ENCODE measurements around the gene ALOX5. TPM values are rescaled to one million over a fixed set of nuclear protein-coding genes. Genes with fewer than 3 reads are reported as not detected.

Gene ALOX5
- total RNA-seq, 5 donors from 2014 or later (not counting 1 experiment from before 2014, with no cell fraction given) = 13.8 to 39.8 (median 16.1) TPM

DNA sequence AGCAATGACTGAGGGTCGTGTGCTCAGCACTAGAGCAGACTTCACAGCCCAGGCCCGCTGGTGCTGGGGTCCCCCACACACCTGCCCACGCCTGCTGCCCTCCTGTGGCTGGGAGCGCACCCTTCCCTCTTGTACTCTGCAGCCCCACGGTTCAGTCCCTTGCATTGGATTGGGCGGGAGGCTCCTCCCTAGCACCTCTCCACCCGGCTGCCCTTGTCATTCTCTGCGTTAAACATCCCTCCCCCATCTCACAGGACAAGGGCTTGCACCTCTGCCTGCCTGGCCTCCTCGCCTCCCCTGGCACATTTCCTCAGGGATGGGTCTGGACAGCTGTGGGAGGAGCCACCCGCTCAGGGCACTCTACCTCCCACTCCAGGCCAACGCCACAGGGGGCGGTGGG lies 68.6 kb downstream of the ALOX5 start:
- no peak overlapping the region for H3K4me3 Mint-ChIP-seq
- Histone ChIP-seq H3K9me3 (no peaks in the 10 kb centered on the region), H3K4me3 (ENCODE audit: control insufficient read depth in 1 of 2, extremely low read depth in 1 of 2, low read length in 1 of 2) (no peak overlapping the region), H3K36me3 (ENCODE audit: control insufficient read depth in 2 of 2, extremely low read depth in 1 of 2, insufficient read depth in 1 of 2, low read length in 1 of 2) (no peaks in the 10 kb centered on the region), H3K27me3 (replicated peaks in 1 of 2; ENCODE audit: control insufficient read depth in 2 of 2, extremely low read depth in 1 of 2, insufficient read depth in 2 of 2, low read length in 1 of 2) (peaks cover 0 to 32% of the 10 kb centered on the region in 2 experiments), H3K27ac (ENCODE audit: low read length) (no peak overlapping the region), H3K4me1 (ENCODE audit: control insufficient read depth in 1 of 2, extremely low read depth in 1 of 2, insufficient read depth in 2 of 2, low read length in 2 of 2) (no peaks in the 10 kb centered on the region)
- ChIA-PET POLR2A (no interaction called here), CTCF (no interaction called here)
- H3K4me1 Mint-ChIP-seq = no peaks in the 10 kb centered on the region
- H3K9me3 Mint-ChIP-seq = no peaks in the 10 kb centered on the region
- WGBS (ENCODE audit: insufficient coverage) = 79% methylated on average over 9 of the region's 12 CpGs
- peak in 2 of 4 experiments; percentile 13 to 35 for ATAC-seq (replicated peaks in 1 of 4)
- no peak for DNase-seq
- no peaks in the 10 kb centered on the region for H3K36me3 Mint-ChIP-seq
- peaks cover 0 to 9% of the 10 kb centered on the region in 2 donors for H3K27me3 Mint-ChIP-seq
- no peak overlapping the region for H3K27ac Mint-ChIP-seq

DNA sequence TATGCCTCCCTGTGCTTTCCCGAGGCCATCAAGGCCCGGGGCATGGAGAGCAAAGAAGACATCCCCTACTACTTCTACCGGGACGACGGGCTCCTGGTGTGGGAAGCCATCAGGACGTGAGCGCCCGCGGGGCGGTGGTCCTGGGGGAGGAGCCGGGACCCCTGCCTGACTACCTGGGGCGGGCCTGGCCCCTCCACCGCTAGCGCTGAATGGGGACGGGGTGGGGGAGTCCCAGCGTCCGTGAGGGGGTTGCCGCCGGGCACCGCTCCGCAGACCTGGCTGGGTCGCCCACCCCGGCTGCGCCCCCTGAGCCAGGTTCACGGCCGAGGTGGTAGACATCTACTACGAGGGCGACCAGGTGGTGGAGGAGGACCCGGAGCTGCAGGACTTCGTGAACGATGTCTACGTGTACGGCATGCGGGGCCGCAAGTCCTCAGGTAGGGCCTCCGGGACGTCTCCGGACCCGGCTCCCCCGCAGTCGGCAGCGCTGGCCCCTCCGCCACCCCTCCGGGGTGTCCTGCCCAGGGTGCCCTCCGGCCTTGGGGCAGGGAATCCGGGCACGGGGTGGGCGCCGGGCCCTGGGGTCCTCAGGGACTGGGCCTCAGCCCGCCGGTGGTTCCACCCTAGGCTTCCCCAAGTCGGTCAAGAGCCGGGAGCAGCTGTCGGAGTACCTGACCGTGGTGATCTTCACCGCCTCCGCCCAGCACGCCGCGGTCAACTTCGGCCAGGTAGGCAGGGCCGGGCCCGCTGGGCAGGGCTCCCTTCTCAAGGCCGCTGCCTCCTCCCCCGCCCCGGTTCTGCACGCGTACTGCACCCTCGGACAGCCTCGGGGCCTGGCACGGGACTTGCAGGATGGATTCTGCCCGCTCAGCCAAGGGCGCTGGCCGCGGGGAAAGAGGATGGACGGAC lies 69.3 kb downstream of the ALOX5 start:
- DNase-seq (no peak), ATAC-seq (replicated peaks in 1 of 4) (no peak)
- ChIA-PET POLR2A (no interaction called here), CTCF (no interaction called here)
- Histone ChIP-seq H3K36me3 (ENCODE audit: control insufficient read depth in 2 of 2, extremely low read depth in 1 of 2, insufficient read depth in 1 of 2, low read length in 1 of 2) (no peaks in the 10 kb centered on the region), H3K27me3 (replicated peaks in 1 of 2; ENCODE audit: control insufficient read depth in 2 of 2, extremely low read depth in 1 of 2, insufficient read depth in 2 of 2, low read length in 1 of 2) (peaks cover 0 to 32% of the 10 kb centered on the region in 2 experiments), H3K4me1 (ENCODE audit: control insufficient read depth in 1 of 2, extremely low read depth in 1 of 2, insufficient read depth in 2 of 2, low read length in 2 of 2) (no peaks in the 10 kb centered on the region), H3K4me3 (ENCODE audit: control insufficient read depth in 1 of 2, extremely low read depth in 1 of 2, low read length in 1 of 2) (no peak overlapping the region), H3K9me3 (no peaks in the 10 kb centered on the region), H3K27ac (ENCODE audit: low read length) (no peak overlapping the region)
- no peaks in the 10 kb centered on the region for H3K4me1 Mint-ChIP-seq
- 96% methylated on average over 70 of the region's 76 CpGs for WGBS (ENCODE audit: insufficient coverage)
- peaks cover 0 to 4% of the 10 kb centered on the region in 2 donors for H3K27me3 Mint-ChIP-seq
- no peak overlapping the region for H3K27ac Mint-ChIP-seq
- no peaks in the 10 kb centered on the region for H3K36me3 Mint-ChIP-seq
- H3K9me3 Mint-ChIP-seq = no peaks in the 10 kb centered on the region
- H3K4me3 Mint-ChIP-seq = no peak overlapping the region

DNA sequence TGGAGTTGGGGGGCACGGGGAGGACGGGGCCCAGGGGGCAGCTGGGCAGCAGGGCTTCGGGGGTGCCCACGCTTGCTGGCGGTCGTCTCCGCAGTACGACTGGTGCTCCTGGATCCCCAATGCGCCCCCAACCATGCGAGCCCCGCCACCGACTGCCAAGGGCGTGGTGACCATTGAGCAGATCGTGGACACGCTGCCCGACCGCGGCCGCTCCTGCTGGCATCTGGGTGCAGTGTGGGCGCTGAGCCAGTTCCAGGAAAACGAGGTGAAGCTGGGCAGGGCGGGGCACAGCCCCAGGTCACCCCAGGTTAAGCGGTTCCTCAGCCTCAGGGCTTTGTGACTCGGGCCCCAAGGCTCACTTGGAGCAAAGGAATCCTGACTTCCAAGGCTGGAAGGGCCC lies 70.0 kb downstream of the ALOX5 start:
- Mint-ChIP-seq H3K4me3 (no peak overlapping the region), H3K36me3 (no peaks in the 10 kb centered on the region), H3K27me3 (peaks cover 0 to 2% of the 10 kb centered on the region in 2 donors), H3K27ac (no peak overlapping the region), H3K9me3 (no peaks in the 10 kb centered on the region), H3K4me1 (no peaks in the 10 kb centered on the region)
- Histone ChIP-seq H3K27ac (ENCODE audit: low read length) (no peak overlapping the region), H3K36me3 (ENCODE audit: control insufficient read depth in 2 of 2, extremely low read depth in 1 of 2, insufficient read depth in 1 of 2, low read length in 1 of 2) (no peaks in the 10 kb centered on the region), H3K9me3 (no peaks in the 10 kb centered on the region), H3K4me3 (ENCODE audit: control insufficient read depth in 1 of 2, extremely low read depth in 1 of 2, low read length in 1 of 2) (no peak overlapping the region), H3K4me1 (ENCODE audit: control insufficient read depth in 1 of 2, extremely low read depth in 1 of 2, insufficient read depth in 2 of 2, low read length in 2 of 2) (no peaks in the 10 kb centered on the region), H3K27me3 (replicated peaks in 1 of 2; ENCODE audit: control insufficient read depth in 2 of 2, extremely low read depth in 1 of 2, insufficient read depth in 2 of 2, low read length in 1 of 2) (peaks cover 0 to 30% of the 10 kb centered on the region in 2 experiments)
- CTCF ChIA-PET = no interaction called here
- no peak for DNase-seq
- POLR2A ChIA-PET = no interaction called here
- ATAC-seq (replicated peaks in 1 of 4) = no peak
- 87% methylated on average over 23 of the region's 24 CpGs for WGBS (ENCODE audit: insufficient coverage)

DNA sequence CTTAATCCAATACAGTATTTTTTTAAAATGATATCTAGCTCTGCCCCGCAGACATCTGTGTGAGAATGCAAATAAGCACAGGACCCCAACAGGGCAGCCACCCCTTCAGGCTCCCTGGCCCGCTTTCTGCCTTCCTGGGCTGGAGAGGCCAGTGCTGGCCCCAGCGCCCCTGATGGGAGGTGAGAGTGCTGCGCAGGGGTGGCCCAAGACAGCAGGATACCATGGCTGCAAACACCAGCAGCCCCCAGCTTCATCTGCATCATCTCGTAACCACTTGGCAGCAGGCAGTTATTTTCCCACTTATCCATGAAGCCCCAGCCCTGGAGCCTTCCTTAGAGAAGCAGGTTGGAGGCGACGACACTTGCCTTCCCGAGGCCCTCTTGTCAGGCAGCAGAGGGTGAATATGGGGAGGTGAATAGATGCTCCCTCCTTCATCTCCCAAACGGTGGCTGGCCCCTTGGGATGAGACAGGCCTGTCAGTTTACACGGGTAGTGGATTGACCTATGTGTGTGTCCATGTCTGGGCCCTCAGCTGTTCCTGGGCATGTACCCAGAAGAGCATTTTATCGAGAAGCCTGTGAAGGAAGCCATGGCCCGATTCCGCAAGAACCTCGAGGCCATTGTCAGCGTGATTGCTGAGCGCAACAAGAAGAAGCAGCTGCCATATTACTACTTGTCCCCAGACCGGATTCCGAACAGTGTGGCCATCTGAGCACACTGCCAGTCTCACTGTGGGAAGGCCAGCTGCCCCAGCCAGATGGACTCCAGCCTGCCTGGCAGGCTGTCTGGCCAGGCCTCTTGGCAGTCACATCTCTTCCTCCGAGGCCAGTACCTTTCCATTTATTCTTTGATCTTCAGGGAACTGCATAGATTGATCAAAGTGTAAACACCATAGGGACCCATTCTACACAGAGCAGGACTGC lies 71.2 kb downstream of the ALOX5 start:
- Histone ChIP-seq H3K27ac (ENCODE audit: low read length) (no peak overlapping the region), H3K9me3 (no peaks in the 10 kb centered on the region), H3K4me3 (ENCODE audit: control insufficient read depth in 1 of 2, extremely low read depth in 1 of 2, low read length in 1 of 2) (no peak overlapping the region), H3K27me3 (replicated peaks in 1 of 2; ENCODE audit: control insufficient read depth in 2 of 2, extremely low read depth in 1 of 2, insufficient read depth in 2 of 2, low read length in 1 of 2) (peaks cover 0 to 22% of the 10 kb centered on the region in 2 experiments), H3K36me3 (ENCODE audit: control insufficient read depth in 2 of 2, extremely low read depth in 1 of 2, insufficient read depth in 1 of 2, low read length in 1 of 2) (no peaks in the 10 kb centered on the region), H3K4me1 (ENCODE audit: control insufficient read depth in 1 of 2, extremely low read depth in 1 of 2, insufficient read depth in 2 of 2, low read length in 2 of 2) (no peaks in the 10 kb centered on the region)
- DNase-seq (no peak), ATAC-seq (replicated peaks in 1 of 4) (no peak)
- H3K4me1 Mint-ChIP-seq = no peaks in the 10 kb centered on the region
- CTCF ChIA-PET = no interaction called here
- POLR2A ChIA-PET = no interaction called here
- no peaks in the 10 kb centered on the region for H3K36me3 Mint-ChIP-seq
- H3K9me3 Mint-ChIP-seq = no peaks in the 10 kb centered on the region
- 97% methylated on average over 11 of the region's 19 CpGs for WGBS (ENCODE audit: insufficient coverage)
- H3K4me3 Mint-ChIP-seq = no peak overlapping the region
- peaks cover 0 to 2% of the 10 kb centered on the region in 2 donors for H3K27me3 Mint-ChIP-seq
- no peak overlapping the region for H3K27ac Mint-ChIP-seq

DNA sequence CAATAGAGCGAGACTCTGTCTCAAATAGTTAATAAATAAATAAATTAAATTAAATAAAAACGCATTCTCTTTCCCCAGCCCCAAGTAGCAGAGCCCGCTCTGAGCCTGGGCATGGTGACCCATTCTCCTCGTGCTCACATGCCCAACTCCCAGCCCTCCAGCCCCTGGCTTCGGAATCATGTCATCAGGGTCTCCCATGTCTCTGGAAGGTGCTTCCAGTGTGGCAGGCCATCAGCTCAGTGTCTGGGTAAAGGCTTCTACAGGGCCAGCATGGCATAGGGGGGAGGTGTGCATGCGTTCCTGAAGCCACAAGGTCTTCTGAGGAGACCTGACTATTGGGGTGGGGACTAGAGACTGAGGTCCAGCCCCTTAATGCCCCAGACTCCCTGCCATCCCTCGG lies 72.8 kb downstream of the ALOX5 start:
- Mint-ChIP-seq H3K9me3 (no peaks in the 10 kb centered on the region), H3K27ac (no peak overlapping the region), H3K4me3 (no peak overlapping the region), H3K27me3 (no peaks in the 10 kb centered on the region), H3K36me3 (no peaks in the 10 kb centered on the region), H3K4me1 (peaks cover 0 to 7% (median 0%) of the 10 kb centered on the region in 3 donors)
- Histone ChIP-seq H3K4me1 (ENCODE audit: control insufficient read depth in 1 of 2, extremely low read depth in 1 of 2, insufficient read depth in 2 of 2, low read length in 2 of 2) (no peaks in the 10 kb centered on the region), H3K9me3 (no peaks in the 10 kb centered on the region), H3K36me3 (ENCODE audit: control insufficient read depth in 2 of 2, extremely low read depth in 1 of 2, insufficient read depth in 1 of 2, low read length in 1 of 2) (no peaks in the 10 kb centered on the region), H3K27me3 (replicated peaks in 1 of 2; ENCODE audit: control insufficient read depth in 2 of 2, extremely low read depth in 1 of 2, insufficient read depth in 2 of 2, low read length in 1 of 2) (peaks cover 0 to 10% of the 10 kb centered on the region in 2 experiments), H3K4me3 (ENCODE audit: control insufficient read depth in 1 of 2, extremely low read depth in 1 of 2, low read length in 1 of 2) (no peak overlapping the region), H3K27ac (ENCODE audit: low read length) (no peak overlapping the region)
- ChIA-PET CTCF (interaction anchor here in 1 of 2 donors (1.3 kb wide), 1 partner anchor 18 kb away, joined by 3 read pairs; no protein-coding TSS in a partner anchor), POLR2A (no interaction called here)
- DNase-seq = no peak
- ATAC-seq (replicated peaks in 1 of 4) = no peak
- WGBS (ENCODE audit: insufficient coverage) = 93% methylated on average over 2 of the region's 7 CpGs

DNA sequence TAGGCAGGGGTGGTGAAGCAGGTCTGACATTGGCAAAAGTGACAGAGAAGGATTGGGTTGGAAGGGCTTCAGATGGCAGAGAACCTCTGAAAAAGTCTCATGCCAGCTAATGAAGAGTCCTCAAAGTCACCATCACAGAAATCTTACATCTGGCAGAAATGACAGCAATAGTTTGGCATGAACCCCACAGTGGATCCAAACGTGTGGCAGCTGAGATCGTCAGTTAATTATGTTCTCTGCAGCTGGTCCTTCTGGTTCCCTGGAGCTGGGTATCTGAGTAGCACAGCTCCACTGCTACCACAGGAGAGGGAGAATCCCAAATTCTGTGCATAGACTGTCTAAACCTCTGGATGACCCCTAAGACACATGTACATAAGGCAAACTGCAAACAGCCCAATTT lies 73.4 kb downstream of the ALOX5 start:
- 65% methylated on average over 2 of the region's 2 CpGs for WGBS (ENCODE audit: insufficient coverage)
- Mint-ChIP-seq H3K27me3 (no peaks in the 10 kb centered on the region), H3K4me3 (no peak overlapping the region), H3K4me1 (peaks cover 0 to 7% (median under 1%) of the 10 kb centered on the region in 3 donors), H3K27ac (no peak overlapping the region), H3K36me3 (no peaks in the 10 kb centered on the region), H3K9me3 (no peaks in the 10 kb centered on the region)
- Histone ChIP-seq H3K27ac (ENCODE audit: low read length) (no peak overlapping the region), H3K9me3 (no peaks in the 10 kb centered on the region), H3K27me3 (replicated peaks in 1 of 2; ENCODE audit: control insufficient read depth in 2 of 2, extremely low read depth in 1 of 2, insufficient read depth in 2 of 2, low read length in 1 of 2) (peaks cover 0 to 5% of the 10 kb centered on the region in 2 experiments), H3K4me1 (ENCODE audit: control insufficient read depth in 1 of 2, extremely low read depth in 1 of 2, insufficient read depth in 2 of 2, low read length in 2 of 2) (no peaks in the 10 kb centered on the region), H3K4me3 (ENCODE audit: control insufficient read depth in 1 of 2, extremely low read depth in 1 of 2, low read length in 1 of 2) (no peak overlapping the region), H3K36me3 (ENCODE audit: control insufficient read depth in 2 of 2, extremely low read depth in 1 of 2, insufficient read depth in 1 of 2, low read length in 1 of 2) (no peaks in the 10 kb centered on the region)
- POLR2A ChIA-PET = no interaction called here
- no peak for ATAC-seq (replicated peaks in 1 of 4)
- DNase-seq = no peak
- CTCF ChIA-PET = interaction anchor here in 1 of 2 donors (1.3 kb wide), 1 partner anchor 17 kb away, joined by 3 read pairs; no protein-coding TSS in a partner anchor
